Glomerular visceral epithelial cell (primary cell): ENCODE results near the gene LELP1.
"Not testable (repeated sequence)": the region's sequence is repeated elsewhere in the genome, so short reads cannot be mapped to it uniquely, and the experiment has no call there.

Experiments
- DNase-seq: peaks from one replicate; pipeline ENCODE4 v3.0.0-alpha.2; 2016; ENCODE audit errors: extremely low spot score

LELP1 gene

GRCh38 chr1:153229076-153229829 is 26.0 kb downstream of the LELP1 start:
- DNase-seq: not testable (repeated sequence)

- DNase-seq: no peak
These were observed 28.1 kb downstream of the LELP1 start for GRCh38 chr1:153231363-153231762.

- no peak for DNase-seq
These were observed 28.6 kb downstream of the LELP1 start for GRCh38 chr1:153231785-153232184.

GRCh38 chr1:153232553-153232952 is 29.3 kb downstream of the LELP1 start:
- DNase-seq: no peak

- DNase-seq: no peak
These were observed 30.2 kb downstream of the LELP1 start for GRCh38 chr1:153233448-153233847.

- DNase-seq: no peak
These were observed 35.3 kb downstream of the LELP1 start for GRCh38 chr1:153238527-153238926.

GRCh38 chr1:153242160-153242559 is 38.9 kb downstream of the LELP1 start:
- no peak for DNase-seq

- no peak for DNase-seq
These were observed 42.2 kb downstream of the LELP1 start for GRCh38 chr1:153245466-153245865.

GRCh38 chr1:153246018-153246417 is 42.8 kb downstream of the LELP1 start:
- DNase-seq: no peak

- no peak for DNase-seq
These were observed 43.6 kb downstream of the LELP1 start for GRCh38 chr1:153246825-153247224.

- no peak for DNase-seq
These were observed 45.1 kb downstream of the LELP1 start for GRCh38 chr1:153248176-153248879.

GRCh38 chr1:153250166-153250565 is 46.9 kb downstream of the LELP1 start:
- no peak for DNase-seq

GRCh38 chr1:153251087-153251486 is 47.9 kb downstream of the LELP1 start:
- no peak for DNase-seq

GRCh38 chr1:153251562-153251961 is 48.3 kb downstream of the LELP1 start:
- DNase-seq: no peak

- DNase-seq: no peak
These were observed 48.8 kb downstream of the LELP1 start for GRCh38 chr1:153251988-153252387.

- DNase-seq: no peak
These were observed 49.8 kb downstream of the LELP1 start for GRCh38 chr1:153253076-153253475.

- DNase-seq: no peak
These were observed 50.5 kb downstream of the LELP1 start for GRCh38 chr1:153253693-153254092.
